Thoracic aorta (tissue), 2 donors: Measurements from ENCODE around the gene SUFU. TPM values are rescaled to one million over a fixed set of nuclear protein-coding genes. Genes with fewer than 3 reads are reported as not detected.
"Not testable (repeated sequence)": the region's sequence is repeated elsewhere in the genome, so short reads cannot be mapped to it uniquely, and the experiment has no call there.

Source experiments
- ATAC-seq: fragments of 150-250 bp; one replicate; pipeline ENCODE4 v1.8.0; 2017; ENCODE audit warnings: low read depth; ENCODE audit not compliant: insufficient number of reproducible peaks, low FRiP score
- DNase-seq: peaks from one replicate; pipeline ENCODE4 v3.0.0-alpha.2; 2020; ENCODE audit warnings: low spot score
- H3K27ac ChIP-seq, 2 donors: fragments of 200-600 bp; sonication (generic); 1 replicate in 1 of 2; 2 replicates in 1 of 2; pipeline ENCODE4 v1.5.1; 2016; ENCODE audit warnings: mild to moderate bottlenecking in 2 of 2, moderate library complexity in 2 of 2
- H3K27me3 ChIP-seq: fragments of 200-600 bp; sonication (generic); replicated peaks from 2 replicates; pipeline ENCODE4 v1.6.0; 2016; ENCODE audit warnings: mild to moderate bottlenecking; ENCODE audit not compliant: insufficient read depth
- H3K36me3 ChIP-seq: fragments of 200-600 bp; sonication (generic); one replicate; pipeline ENCODE4 v1.5.1; 2016
- H3K4me1 ChIP-seq, 2 donors: fragments of 200-600 bp; sonication (generic); 1 replicate in 1 of 2; 2 replicates in 1 of 2; pipeline versions ENCODE4 v1.5.1 to v1.6.0; 2016; ENCODE audit warnings: low read depth in 2 of 2, mild to moderate bottlenecking in 1 of 2; ENCODE audit not compliant: control insufficient read depth in 1 of 2
- H3K4me3 ChIP-seq: fragments of 200-600 bp; sonication (generic); 2 replicates; pipeline ENCODE4 v1.5.1; 2016; ENCODE audit warnings: mild to moderate bottlenecking
- H3K9me3 ChIP-seq: fragments of 200-600 bp; sonication (generic); 2 replicates; pipeline ENCODE4 v1.5.1; 2016
- total RNA-seq, 2 donors: library from RNA; depleted of rRNA; stranded (reverse); fragments of >200 nt; gene quantifications; one replicate each; pipeline versions ENCODE4 v1.1.0 to v1.2.3, GENCODE V29; 2016
- TF ChIP-seq, protein P1 (sequence below): fragments of 200-600 bp; sonication (generic); IDR thresholded peaks from one replicate; pipeline ENCODE4 v1.5.1; 2019; ENCODE audit warnings: antibody characterized with exemption

SUFU gene
- total RNA-seq, 2 donors from 2014 or later: 4.6 to 7.6 TPM

DNA sequence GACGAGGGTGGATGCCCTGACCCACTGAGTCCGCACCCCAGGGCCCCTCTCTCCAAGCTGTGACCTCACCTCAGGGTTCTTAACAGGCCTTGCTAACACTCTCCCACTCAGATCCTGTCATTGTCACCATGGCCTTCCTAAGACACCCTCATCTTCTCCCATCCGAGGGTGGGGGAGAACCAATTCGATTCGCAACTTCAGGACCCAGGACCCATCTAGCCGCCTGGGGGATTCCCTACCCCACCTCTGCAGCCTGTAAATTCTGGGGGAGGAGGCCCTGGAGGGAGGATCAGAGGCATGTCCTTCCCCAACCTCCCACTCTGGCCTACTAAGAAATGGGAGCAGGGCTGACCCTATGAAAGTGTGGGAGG is 157.9 kb downstream of the SUFU start:
- H3K27ac ChIP-seq: no peak overlapping the region
- H3K9me3 ChIP-seq: no peaks in the 10 kb centered on the region
- no peaks in the 10 kb centered on the region for H3K27me3 ChIP-seq
- no peak for ATAC-seq
- no peak overlapping the region for H3K4me3 ChIP-seq
- DNase-seq: no peak
- TF ChIP-seq, protein P1, sequence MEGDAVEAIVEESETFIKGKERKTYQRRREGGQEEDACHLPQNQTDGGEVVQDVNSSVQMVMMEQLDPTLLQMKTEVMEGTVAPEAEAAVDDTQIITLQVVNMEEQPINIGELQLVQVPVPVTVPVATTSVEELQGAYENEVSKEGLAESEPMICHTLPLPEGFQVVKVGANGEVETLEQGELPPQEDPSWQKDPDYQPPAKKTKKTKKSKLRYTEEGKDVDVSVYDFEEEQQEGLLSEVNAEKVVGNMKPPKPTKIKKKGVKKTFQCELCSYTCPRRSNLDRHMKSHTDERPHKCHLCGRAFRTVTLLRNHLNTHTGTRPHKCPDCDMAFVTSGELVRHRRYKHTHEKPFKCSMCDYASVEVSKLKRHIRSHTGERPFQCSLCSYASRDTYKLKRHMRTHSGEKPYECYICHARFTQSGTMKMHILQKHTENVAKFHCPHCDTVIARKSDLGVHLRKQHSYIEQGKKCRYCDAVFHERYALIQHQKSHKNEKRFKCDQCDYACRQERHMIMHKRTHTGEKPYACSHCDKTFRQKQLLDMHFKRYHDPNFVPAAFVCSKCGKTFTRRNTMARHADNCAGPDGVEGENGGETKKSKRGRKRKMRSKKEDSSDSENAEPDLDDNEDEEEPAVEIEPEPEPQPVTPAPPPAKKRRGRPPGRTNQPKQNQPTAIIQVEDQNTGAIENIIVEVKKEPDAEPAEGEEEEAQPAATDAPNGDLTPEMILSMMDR: no peak
- peaks cover 19% of the 10 kb centered on the region for H3K36me3 ChIP-seq
- peaks cover 3 to 22% of the 10 kb centered on the region in 2 donors for H3K4me1 ChIP-seq

DNA sequence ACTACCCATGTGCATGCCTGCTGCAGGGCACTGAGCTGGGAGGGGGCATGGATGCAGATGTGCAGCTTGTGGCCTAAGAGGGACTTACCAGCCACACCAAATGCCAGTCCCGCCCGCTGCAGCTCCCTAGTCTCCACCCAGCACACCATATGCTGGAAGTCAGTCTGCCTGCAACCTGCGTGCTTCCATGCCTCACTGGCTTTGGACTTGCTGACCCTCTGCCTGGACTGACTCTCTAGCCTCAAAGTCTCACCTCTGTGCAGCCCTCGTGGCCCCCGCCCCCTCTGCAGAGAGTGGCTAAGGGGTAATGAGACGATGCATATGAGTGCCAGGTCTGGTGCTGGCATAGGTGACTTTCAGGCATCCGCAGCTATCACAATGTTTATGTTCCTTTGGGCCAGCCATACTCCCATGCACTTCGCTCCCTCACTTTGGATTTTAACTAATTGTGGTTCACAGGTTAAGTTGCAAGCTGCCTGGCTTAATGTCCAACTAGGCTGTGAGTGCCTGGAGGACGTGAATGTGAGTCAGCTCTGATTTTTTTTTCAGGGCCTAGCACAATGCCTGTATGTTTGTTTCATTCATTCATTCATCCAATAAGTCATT is 162.2 kb downstream of the SUFU start:
- Histone ChIP-seq H3K9me3 (no peaks in the 10 kb centered on the region), H3K27ac (no peak overlapping the region), H3K27me3 (no peaks in the 10 kb centered on the region), H3K36me3 (no peaks in the 10 kb centered on the region), H3K4me3 (no peak overlapping the region), H3K4me1 (peaks cover 7 to 20% of the 10 kb centered on the region in 2 donors)
- TF ChIP-seq, protein P1: no peak
- no peak for DNase-seq
- ATAC-seq: no peak

DNA sequence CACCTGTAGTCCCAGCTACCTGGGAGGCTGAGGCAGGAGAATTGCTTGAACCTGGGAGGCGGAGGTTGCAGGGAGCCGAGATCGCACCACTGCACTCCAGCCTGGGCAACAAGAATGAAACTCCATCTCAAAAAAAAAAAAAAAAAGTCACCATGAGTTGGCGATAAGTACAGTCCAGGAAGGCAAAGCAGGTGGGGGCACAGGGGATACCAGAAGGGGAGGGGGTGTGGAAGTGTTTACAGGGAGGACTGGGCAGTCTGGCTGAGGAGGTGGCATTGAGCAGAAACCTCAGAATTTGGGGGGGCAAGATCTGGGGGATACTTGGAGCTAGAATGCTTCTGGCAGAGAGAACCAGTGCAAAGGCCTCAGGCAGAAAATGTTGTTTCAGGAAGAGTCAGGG is 163.6 kb downstream of the SUFU start:
- ATAC-seq, H3K36me3 ChIP-seq, H3K9me3 ChIP-seq, H3K27me3 ChIP-seq, H3K27ac ChIP-seq, H3K4me3 ChIP-seq, DNase-seq: not testable (repeated sequence)
- peaks cover 6 to 12% of the 10 kb centered on the region in 2 donors for H3K4me1 ChIP-seq

DNA sequence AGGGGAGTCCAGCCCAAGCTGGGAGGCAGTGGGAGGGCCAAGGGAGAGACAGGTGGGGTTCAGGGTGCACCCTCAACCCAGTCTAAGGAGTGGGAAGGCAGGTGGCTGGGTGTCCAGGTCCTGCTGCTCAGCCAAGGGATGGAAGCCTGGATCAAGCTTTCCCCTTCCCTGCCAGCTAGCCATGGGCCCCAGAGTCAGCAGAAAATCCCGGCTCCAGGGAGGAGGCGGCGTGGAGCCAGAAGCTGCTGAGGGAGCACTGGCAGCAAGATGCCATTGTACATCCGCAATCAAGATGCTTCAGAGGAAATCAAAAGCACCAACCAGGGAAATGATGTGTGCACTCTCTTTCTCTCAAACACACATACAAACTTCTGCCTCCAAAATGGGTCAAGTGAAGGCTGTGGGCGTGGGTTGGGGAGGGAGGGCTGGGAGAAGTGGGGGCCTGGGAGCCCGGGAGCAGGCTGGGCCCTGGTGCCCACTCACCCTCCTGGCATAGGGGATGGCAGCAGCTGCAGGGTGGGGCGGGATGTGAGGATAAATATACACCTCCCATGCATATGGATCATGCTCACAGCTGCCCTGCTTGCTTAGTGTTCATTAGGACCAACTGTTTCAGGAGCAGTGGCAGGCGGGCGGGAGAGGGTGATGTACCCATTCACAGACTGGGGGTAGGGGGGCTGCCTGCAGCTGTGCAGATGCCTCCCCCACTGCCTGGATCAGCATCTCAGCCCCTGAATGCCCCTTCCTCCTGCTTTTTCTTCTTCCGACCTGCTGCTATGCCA is 164.7 kb downstream of the SUFU start:
- DNase-seq: no peak
- H3K9me3 ChIP-seq: no peaks in the 10 kb centered on the region
- H3K4me3 ChIP-seq: no peak overlapping the region
- ATAC-seq: no peak
- no peaks in the 10 kb centered on the region for H3K27me3 ChIP-seq
- TF ChIP-seq, protein P1: no peak
- H3K4me1 ChIP-seq: peaks cover 11 to 18% of the 10 kb centered on the region in 2 donors
- H3K36me3 ChIP-seq: no peaks in the 10 kb centered on the region
- H3K27ac ChIP-seq: peak overlapping the region; percentile 57 to 78

DNA sequence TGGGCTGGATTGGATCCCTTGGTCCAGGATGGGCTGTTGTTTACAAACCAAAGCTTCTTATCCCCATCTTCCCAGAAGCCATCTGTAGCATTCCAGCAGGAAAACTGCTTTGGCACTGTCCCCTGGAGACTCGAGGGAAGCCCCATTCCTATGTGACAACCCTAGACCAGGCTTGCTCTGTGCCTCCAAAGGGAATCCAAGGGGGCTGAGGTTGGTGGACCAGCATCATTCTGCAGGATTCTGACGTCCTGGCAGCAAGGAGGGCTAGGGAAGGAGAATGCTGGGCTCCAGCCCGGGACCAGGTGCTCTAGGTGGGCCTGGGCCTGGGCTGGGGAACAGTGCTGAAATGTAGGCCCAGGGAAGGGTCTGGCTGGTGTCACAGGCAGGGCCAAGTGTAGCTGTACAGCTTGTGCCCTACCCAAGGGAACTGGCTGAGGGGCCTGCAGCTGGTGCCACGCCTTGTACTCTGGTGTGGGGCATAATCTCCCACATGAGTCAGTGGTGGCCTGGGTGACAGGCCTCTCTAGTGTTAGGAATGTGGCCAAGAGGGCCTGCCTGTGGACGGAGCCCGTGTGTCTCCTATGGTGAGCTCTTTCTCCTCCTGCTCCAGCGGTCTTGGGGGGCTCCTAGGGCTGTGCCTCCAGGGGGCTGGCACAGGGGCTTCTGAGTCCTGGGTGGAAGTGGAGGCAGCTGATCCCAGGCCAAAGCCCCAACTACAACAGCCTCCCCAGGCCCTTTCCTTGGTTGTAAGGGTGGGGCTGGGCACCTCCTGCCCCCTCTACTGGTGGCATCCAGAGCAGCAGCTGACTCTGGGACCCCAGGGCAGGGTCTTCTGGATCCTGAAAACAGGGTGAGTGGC is 165.7 kb downstream of the SUFU start:
- Histone ChIP-seq H3K27ac (peak overlapping the region; percentile 57 to 78), H3K9me3 (no peaks in the 10 kb centered on the region), H3K4me1 (peaks cover 17 to 26% of the 10 kb centered on the region in 2 donors), H3K4me3 (no peak overlapping the region), H3K27me3 (no peaks in the 10 kb centered on the region), H3K36me3 (no peaks in the 10 kb centered on the region)
- TF ChIP-seq, protein P1: peak; percentile 48
- DNase-seq (peak; percentile 34), ATAC-seq (no peak)
